ENCODE measurements around the gene PRR19.

Gene PRR19

GRCh38 chr19:42301646-42302203 lies at the start of gene PRR19:
PRR19 (plus strand) TSS chr19:42302132; CDS start chr19:42309585, 7,453 bp downstream.
- Histone ChIP-seq H2AFZ (ENCODE audit: low read length) (0 out of 2 replicates have a peak within 1 kb of the TSS, but pooled peaks have one; percentile 39), H3K4me2 (ENCODE audit: low read length) (peak within 1 kb of the TSS; percentile 92), H3K36me3 (ENCODE audit: insufficient read depth, low read length) (peaks cover 10% of the 10 kb centered on the region), H4K20me1 (ENCODE audit: insufficient read depth, low read length) (no peaks in the 10 kb centered on the region), H3K9me3 (ENCODE audit: low read length) (no peaks in the 10 kb centered on the region), H3K9me2 (ENCODE audit: low read depth, low read length) (no peaks in the 10 kb centered on the region), H3K9ac (ENCODE audit: low read length) (peak within 1 kb of the TSS; percentile 93), H3K4me1 (ENCODE audit: insufficient read depth, low read length, severe bottlenecking) (peaks cover 15% of the 10 kb centered on the region), H3K79me2 (ENCODE audit: insufficient read depth, low read length) (no peaks in the 10 kb centered on the region), H3F3A (ENCODE audit: insufficient read depth, low read length) (no peaks in the 10 kb centered on the region), H3K27me3 (ENCODE audit: insufficient read depth, low read length) (no peaks in the 10 kb centered on the region), H3K27ac (ENCODE audit: low read depth, low read length, poor library complexity, severe bottlenecking) (peak within 1 kb of the TSS; percentile 55), H3K4me3 (ENCODE audit: low read depth, low read length, poor library complexity, severe bottlenecking) (peak within 1 kb of the TSS; percentile 91)
- TF ChIP-seq CTCF (IDR thresholded peaks at IDR 0.05; ENCODE audit: low read length) (no peak), EZH2 (IDR thresholded peaks at IDR 0.05; ENCODE audit: borderline replicate concordance, low read length) (no peak)

- peaks cover 40% of the 10 kb centered on the region for H3K4me1 ChIP-seq (ENCODE audit: insufficient read depth, low read length, severe bottlenecking)
- peak overlapping the region; percentile 97 for H3K4me3 ChIP-seq (ENCODE audit: low read depth, low read length, poor library complexity, severe bottlenecking)
- no peak overlapping the region for H2AFZ ChIP-seq (ENCODE audit: low read length)
- peak overlapping the region; percentile 73 for H3K27ac ChIP-seq (ENCODE audit: low read depth, low read length, poor library complexity, severe bottlenecking)
- H4K20me1 ChIP-seq (ENCODE audit: insufficient read depth, low read length), result no peaks in the 10 kb centered on the region
- TF ChIP-seq EZH2 (IDR thresholded peaks at IDR 0.05; ENCODE audit: borderline replicate concordance, low read length) (no peak), CTCF (IDR thresholded peaks at IDR 0.05; ENCODE audit: low read length) (no peak)
- no peaks in the 10 kb centered on the region for H3K9me2 ChIP-seq (ENCODE audit: low read depth, low read length)
- H3K36me3 ChIP-seq (ENCODE audit: insufficient read depth, low read length), result peaks cover 18% of the 10 kb centered on the region; the same call in 1 of the 2 replicates
- H3F3A ChIP-seq (ENCODE audit: insufficient read depth, low read length), result 0 out of 2 replicates have a peak, but pooled peaks cover 6% of the 10 kb centered on the region
- 0 out of 2 replicates have a peak, but pooled peaks cover 8% of the 10 kb centered on the region for H3K79me2 ChIP-seq (ENCODE audit: insufficient read depth, low read length)
- H3K27me3 ChIP-seq (ENCODE audit: insufficient read depth, low read length), result 0 out of 2 replicates have a peak, but pooled peaks cover 5% of the 10 kb centered on the region
- no peaks in the 10 kb centered on the region for H3K9me3 ChIP-seq (ENCODE audit: low read length)
- peak overlapping the region; percentile 79 for H3K4me2 ChIP-seq (ENCODE audit: low read length)
- peak overlapping the region; percentile 73 for H3K9ac ChIP-seq (ENCODE audit: low read length)
These were observed 49.3 kb upstream of the PRR19 start for GRCh38 chr19:42252365-42253244.

GRCh38 chr19:42253245-42254088 lies 48.5 kb upstream of the PRR19 start:
- H3K79me2 ChIP-seq (ENCODE audit: insufficient read depth, low read length), result 0 out of 2 replicates have a peak, but pooled peaks cover 8% of the 10 kb centered on the region
- H3K27me3 ChIP-seq (ENCODE audit: insufficient read depth, low read length), result 0 out of 2 replicates have a peak, but pooled peaks cover 5% of the 10 kb centered on the region
- H3K9me3 ChIP-seq (ENCODE audit: low read length), result no peaks in the 10 kb centered on the region
- no peaks in the 10 kb centered on the region for H3K9me2 ChIP-seq (ENCODE audit: low read depth, low read length)
- peak overlapping the region; percentile 79 for H3K4me2 ChIP-seq (ENCODE audit: low read length)
- no peaks in the 10 kb centered on the region for H4K20me1 ChIP-seq (ENCODE audit: insufficient read depth, low read length)
- peak overlapping the region; percentile 96 for H3K9ac ChIP-seq (ENCODE audit: low read length)
- TF ChIP-seq EZH2 (IDR thresholded peaks at IDR 0.05; ENCODE audit: borderline replicate concordance, low read length) (no peak), CTCF (IDR thresholded peaks at IDR 0.05; ENCODE audit: low read length) (no peak)
- no peak overlapping the region for H2AFZ ChIP-seq (ENCODE audit: low read length)
- H3K4me1 ChIP-seq (ENCODE audit: insufficient read depth, low read length, severe bottlenecking), result peaks cover 40% of the 10 kb centered on the region
- H3K27ac ChIP-seq (ENCODE audit: low read depth, low read length, poor library complexity, severe bottlenecking), result peak overlapping the region; percentile 84
- H3K4me3 ChIP-seq (ENCODE audit: low read depth, low read length, poor library complexity, severe bottlenecking), result peak overlapping the region; percentile 97
- peaks cover 18% of the 10 kb centered on the region; the same call in 1 of the 2 replicates for H3K36me3 ChIP-seq (ENCODE audit: insufficient read depth, low read length)
- 0 out of 2 replicates have a peak, but pooled peaks cover 6% of the 10 kb centered on the region for H3F3A ChIP-seq (ENCODE audit: insufficient read depth, low read length)
